GM23338 (cell line): ENCODE results near the gene SMYD3.

ENCODE experiments used
- CREB1 ChIP-seq: fragments of 250-450 bp; sonication (Bioruptor Pico); IDR thresholded peaks from 2 replicates; pipeline ENCODE4 v1.5.0; 2020; ENCODE audit warnings: low read depth, mild to moderate bottlenecking, moderate library complexity
- EZH2 ChIP-seq: fragments of 200-600 bp; sonication (generic); IDR thresholded peaks from one replicate; pipeline ENCODE4 v1.8.0; 2017; ENCODE audit warnings: antibody characterized with exemption, mild to moderate bottlenecking, low read depth; ENCODE audit not compliant: unreplicated experiment
- EZH2phosphoT487 ChIP-seq: fragments of 200-600 bp; sonication (generic); IDR thresholded peaks from one replicate; pipeline ENCODE4 v1.8.1; 2018; ENCODE audit warnings: antibody characterized with exemption; ENCODE audit not compliant: unreplicated experiment
- JUNB ChIP-seq: IDR thresholded peaks from one replicate; pipeline ENCODE4 v1.6.1; 2016; ENCODE audit warnings: antibody characterized with exemption; ENCODE audit not compliant: unreplicated experiment
- NANOG ChIP-seq: IDR thresholded peaks from 2 replicates; pipeline ENCODE4 v1.6.1; 2016; ENCODE audit warnings: antibody characterized with exemption, borderline replicate concordance
- POLR2AphosphoS5 ChIP-seq: IDR thresholded peaks from 2 replicates; pipeline ENCODE4 v1.6.1; 2016; ENCODE audit warnings: antibody characterized with exemption, low read depth
- STAT1 ChIP-seq: IDR thresholded peaks from one replicate; pipeline ENCODE4 v1.6.1; 2016; ENCODE audit warnings: antibody characterized with exemption; ENCODE audit not compliant: unreplicated experiment
- ZNF114 ChIP-seq: fragments of 250-450 bp; sonication (Bioruptor Pico); IDR thresholded peaks from 2 replicates; pipeline ENCODE4 v1.5.0; 2020; ENCODE audit warnings: mild to moderate bottlenecking, moderate library complexity
- ZNF331 ChIP-seq: fragments of 250-450 bp; sonication (Bioruptor Pico); IDR thresholded peaks from 2 replicates; pipeline ENCODE4 v1.5.0; 2020; ENCODE audit warnings: low read depth, mild to moderate bottlenecking, moderate library complexity
- TF ChIP-seq, protein P1 (sequence below), 2 experiments: fragments of 200-600 bp in 1 of 2; sonication (generic) in 1 of 2; conservative IDR thresholded peaks; 2 replicates each; pipeline versions ENCODE4 v1.5.1 to v1.6.1; 2016 to 2017; ENCODE audit warnings: antibody characterized with exemption in 2 of 2, low read depth in 2 of 2, mild to moderate bottlenecking in 2 of 2, moderate library complexity in 1 of 2
- TF ChIP-seq, protein P2 (sequence below): IDR thresholded peaks from one replicate; pipeline ENCODE4 v1.6.1; 2018; ENCODE audit warnings: antibody characterized with exemption; ENCODE audit not compliant: unreplicated experiment
- TF ChIP-seq, protein P3 (sequence below): IDR thresholded peaks from 2 replicates; pipeline ENCODE4 v1.6.1; 2016; ENCODE audit warnings: antibody characterized with exemption
- TF ChIP-seq, protein P4 (sequence below): fragments of 250-450 bp; sonication (Bioruptor Pico); IDR thresholded peaks from 2 replicates; pipeline ENCODE4 v1.5.0; 2020; ENCODE audit warnings: mild to moderate bottlenecking, moderate library complexity

DNA sequence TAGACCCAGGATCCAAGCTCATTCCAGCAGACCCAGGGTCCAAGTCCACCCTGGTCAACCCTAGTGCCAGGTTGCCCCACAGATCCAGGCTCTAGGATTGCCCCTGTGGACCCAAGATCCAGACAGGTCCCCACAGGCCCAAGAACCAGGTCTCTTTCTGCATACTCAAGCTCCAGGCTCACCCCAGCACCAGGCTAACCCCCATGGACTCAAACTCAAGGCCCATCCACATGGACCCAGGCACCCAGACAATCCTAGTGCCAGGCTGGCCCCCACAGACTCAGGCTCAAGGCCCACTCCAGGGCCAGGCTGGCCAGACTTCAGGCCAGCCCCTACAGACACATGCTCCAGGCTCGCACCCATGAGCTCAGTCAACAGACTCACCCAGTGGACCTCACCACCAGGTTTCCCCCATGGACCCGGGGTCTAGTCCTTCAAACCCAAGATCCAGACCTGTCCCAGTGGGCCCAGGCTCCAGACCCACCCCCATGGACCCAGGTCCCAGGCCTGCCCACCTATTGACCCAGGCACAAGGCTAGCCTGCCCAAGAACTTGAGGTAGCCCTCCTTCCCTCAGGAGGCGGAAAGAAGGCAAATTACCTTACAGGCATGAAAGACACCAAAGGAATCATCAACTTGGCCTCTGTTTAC, 124.4 kb downstream of the SMYD3 start:
- TF ChIP-seq, protein P1, sequence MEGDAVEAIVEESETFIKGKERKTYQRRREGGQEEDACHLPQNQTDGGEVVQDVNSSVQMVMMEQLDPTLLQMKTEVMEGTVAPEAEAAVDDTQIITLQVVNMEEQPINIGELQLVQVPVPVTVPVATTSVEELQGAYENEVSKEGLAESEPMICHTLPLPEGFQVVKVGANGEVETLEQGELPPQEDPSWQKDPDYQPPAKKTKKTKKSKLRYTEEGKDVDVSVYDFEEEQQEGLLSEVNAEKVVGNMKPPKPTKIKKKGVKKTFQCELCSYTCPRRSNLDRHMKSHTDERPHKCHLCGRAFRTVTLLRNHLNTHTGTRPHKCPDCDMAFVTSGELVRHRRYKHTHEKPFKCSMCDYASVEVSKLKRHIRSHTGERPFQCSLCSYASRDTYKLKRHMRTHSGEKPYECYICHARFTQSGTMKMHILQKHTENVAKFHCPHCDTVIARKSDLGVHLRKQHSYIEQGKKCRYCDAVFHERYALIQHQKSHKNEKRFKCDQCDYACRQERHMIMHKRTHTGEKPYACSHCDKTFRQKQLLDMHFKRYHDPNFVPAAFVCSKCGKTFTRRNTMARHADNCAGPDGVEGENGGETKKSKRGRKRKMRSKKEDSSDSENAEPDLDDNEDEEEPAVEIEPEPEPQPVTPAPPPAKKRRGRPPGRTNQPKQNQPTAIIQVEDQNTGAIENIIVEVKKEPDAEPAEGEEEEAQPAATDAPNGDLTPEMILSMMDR (conservative IDR thresholded peaks at IDR 0.05; ENCODE audit: low read depth in 2 of 2) = no peak
- TF ChIP-seq, protein P2, sequence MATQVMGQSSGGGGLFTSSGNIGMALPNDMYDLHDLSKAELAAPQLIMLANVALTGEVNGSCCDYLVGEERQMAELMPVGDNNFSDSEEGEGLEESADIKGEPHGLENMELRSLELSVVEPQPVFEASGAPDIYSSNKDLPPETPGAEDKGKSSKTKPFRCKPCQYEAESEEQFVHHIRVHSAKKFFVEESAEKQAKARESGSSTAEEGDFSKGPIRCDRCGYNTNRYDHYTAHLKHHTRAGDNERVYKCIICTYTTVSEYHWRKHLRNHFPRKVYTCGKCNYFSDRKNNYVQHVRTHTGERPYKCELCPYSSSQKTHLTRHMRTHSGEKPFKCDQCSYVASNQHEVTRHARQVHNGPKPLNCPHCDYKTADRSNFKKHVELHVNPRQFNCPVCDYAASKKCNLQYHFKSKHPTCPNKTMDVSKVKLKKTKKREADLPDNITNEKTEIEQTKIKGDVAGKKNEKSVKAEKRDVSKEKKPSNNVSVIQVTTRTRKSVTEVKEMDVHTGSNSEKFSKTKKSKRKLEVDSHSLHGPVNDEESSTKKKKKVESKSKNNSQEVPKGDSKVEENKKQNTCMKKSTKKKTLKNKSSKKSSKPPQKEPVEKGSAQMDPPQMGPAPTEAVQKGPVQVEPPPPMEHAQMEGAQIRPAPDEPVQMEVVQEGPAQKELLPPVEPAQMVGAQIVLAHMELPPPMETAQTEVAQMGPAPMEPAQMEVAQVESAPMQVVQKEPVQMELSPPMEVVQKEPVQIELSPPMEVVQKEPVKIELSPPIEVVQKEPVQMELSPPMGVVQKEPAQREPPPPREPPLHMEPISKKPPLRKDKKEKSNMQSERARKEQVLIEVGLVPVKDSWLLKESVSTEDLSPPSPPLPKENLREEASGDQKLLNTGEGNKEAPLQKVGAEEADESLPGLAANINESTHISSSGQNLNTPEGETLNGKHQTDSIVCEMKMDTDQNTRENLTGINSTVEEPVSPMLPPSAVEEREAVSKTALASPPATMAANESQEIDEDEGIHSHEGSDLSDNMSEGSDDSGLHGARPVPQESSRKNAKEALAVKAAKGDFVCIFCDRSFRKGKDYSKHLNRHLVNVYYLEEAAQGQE = no peak
- TF ChIP-seq EZH2 (no peak), EZH2phosphoT487 (no peak), POLR2AphosphoS5 (no peak), JUNB (no peak), CREB1 (no peak), STAT1 (no peak), ZNF114 (CRISPR knock-in tag) (no peak), NANOG (no peak), ZNF331 (no peak)
- TF ChIP-seq, protein P3, sequence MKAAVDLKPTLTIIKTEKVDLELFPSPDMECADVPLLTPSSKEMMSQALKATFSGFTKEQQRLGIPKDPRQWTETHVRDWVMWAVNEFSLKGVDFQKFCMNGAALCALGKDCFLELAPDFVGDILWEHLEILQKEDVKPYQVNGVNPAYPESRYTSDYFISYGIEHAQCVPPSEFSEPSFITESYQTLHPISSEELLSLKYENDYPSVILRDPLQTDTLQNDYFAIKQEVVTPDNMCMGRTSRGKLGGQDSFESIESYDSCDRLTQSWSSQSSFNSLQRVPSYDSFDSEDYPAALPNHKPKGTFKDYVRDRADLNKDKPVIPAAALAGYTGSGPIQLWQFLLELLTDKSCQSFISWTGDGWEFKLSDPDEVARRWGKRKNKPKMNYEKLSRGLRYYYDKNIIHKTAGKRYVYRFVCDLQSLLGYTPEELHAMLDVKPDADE = no peak
- TF ChIP-seq, protein P4, sequence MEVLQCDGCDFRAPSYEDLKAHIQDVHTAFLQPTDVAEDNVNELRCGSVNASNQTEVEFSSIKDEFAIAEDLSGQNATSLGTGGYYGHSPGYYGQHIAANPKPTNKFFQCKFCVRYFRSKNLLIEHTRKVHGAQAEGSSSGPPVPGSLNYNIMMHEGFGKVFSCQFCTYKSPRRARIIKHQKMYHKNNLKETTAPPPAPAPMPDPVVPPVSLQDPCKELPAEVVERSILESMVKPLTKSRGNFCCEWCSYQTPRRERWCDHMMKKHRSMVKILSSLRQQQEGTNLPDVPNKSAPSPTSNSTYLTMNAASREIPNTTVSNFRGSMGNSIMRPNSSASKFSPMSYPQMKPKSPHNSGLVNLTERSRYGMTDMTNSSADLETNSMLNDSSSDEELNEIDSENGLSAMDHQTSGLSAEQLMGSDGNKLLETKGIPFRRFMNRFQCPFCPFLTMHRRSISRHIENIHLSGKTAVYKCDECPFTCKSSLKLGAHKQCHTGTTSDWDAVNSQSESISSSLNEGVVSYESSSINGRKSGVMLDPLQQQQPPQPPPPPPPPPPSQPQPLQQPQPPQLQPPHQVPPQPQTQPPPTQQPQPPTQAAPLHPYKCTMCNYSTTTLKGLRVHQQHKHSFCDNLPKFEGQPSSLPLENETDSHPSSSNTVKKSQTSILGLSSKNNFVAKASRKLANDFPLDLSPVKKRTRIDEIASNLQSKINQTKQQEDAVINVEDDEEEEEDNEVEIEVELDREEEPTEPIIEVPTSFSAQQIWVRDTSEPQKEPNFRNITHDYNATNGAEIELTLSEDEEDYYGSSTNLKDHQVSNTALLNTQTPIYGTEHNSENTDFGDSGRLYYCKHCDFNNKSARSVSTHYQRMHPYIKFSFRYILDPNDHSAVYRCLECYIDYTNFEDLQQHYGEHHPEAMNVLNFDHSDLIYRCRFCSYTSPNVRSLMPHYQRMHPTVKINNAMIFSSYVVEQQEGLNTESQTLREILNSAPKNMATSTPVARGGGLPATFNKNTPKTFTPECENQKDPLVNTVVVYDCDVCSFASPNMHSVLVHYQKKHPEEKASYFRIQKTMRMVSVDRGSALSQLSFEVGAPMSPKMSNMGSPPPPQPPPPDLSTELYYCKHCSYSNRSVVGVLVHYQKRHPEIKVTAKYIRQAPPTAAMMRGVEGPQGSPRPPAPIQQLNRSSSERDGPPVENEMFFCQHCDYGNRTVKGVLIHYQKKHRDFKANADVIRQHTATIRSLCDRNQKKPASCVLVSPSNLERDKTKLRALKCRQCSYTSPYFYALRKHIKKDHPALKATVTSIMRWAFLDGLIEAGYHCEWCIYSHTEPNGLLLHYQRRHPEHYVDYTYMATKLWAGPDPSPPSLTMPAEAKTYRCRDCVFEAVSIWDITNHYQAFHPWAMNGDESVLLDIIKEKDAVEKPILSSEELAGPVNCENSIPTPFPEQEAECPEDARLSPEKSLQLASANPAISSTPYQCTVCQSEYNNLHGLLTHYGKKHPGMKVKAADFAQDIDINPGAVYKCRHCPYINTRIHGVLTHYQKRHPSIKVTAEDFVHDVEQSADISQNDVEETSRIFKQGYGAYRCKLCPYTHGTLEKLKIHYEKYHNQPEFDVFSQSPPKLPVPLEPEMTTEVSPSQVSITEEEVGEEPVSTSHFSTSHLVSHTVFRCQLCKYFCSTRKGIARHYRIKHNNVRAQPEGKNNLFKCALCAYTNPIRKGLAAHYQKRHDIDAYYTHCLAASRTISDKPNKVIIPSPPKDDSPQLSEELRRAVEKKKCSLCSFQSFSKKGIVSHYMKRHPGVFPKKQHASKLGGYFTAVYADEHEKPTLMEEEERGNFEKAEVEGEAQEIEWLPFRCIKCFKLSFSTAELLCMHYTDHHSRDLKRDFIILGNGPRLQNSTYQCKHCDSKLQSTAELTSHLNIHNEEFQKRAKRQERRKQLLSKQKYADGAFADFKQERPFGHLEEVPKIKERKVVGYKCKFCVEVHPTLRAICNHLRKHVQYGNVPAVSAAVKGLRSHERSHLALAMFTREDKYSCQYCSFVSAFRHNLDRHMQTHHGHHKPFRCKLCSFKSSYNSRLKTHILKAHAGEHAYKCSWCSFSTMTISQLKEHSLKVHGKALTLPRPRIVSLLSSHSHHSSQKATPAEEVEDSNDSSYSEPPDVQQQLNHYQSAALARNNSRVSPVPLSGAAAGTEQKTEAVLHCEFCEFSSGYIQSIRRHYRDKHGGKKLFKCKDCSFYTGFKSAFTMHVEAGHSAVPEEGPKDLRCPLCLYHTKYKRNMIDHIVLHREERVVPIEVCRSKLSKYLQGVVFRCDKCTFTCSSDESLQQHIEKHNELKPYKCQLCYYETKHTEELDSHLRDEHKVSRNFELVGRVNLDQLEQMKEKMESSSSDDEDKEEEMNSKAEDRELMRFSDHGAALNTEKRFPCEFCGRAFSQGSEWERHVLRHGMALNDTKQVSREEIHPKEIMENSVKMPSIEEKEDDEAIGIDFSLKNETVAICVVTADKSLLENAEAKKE (CRISPR knock-in tag) = no peak
